GM10248 (cell line): ENCODE measurements around the gene LGALS1.
A peak's percentile ranks its signal among the peaks of the same experiment; 100 is the strongest.
"Not testable (repeated sequence)": the region's sequence is repeated elsewhere in the genome, so short reads cannot be mapped to it uniquely, and the experiment has no call there.

Experiments
- CTCF ChIA-PET: fragments of 300-600 bp; sonication (Branson Sonifier 250); formaldehyde crosslinking; extraction: SDS; loops from one replicate; lab custom pipeline; 2021; ENCODE audit warnings: antibody characterized with exemption; lab: Yijun Ruan, JAX
- POLR2A ChIA-PET: fragments of 350-650 bp; sonication (Branson Sonifier 250); formaldehyde crosslinking; extraction: SDS; loops from one replicate; lab custom pipeline; 2020; ENCODE audit warnings: antibody characterized with exemption; lab: Yijun Ruan, JAX
- DNase-seq: peaks from one replicate; pipeline ENCODE4 v3.0.0; 2012; ENCODE audit errors: extremely low spot score
- TF ChIP-seq, protein P1 (sequence below): IDR thresholded peaks from 2 replicates; pipeline ENCODE4 v1.5.1; 2012; ENCODE audit warnings: mild to moderate bottlenecking, low read depth; ENCODE audit errors: extremely low read depth, missing control alignments, control extremely low read depth

LGALS1 gene

DNA sequence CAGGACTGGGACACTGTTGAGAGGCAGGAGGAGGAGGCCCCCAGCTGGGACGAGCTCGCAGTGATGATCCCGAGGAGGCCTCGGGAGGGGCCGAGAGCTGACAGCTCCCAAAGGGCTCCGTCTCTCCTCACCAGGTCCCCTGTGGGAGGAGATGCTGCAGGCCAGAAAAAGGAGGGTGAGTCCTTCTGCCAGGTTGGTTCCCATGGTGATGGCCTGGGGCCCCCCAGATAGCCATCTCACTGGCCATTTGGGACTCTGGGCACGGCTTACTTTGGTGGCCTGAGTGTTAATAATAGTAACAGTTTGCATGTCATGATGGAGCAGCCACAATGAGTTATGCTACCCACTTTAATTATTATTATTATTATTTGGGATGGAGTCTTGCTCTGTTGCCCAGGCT lies 40.3 kb downstream of the LGALS1 start:
- TF ChIP-seq, protein P1, sequence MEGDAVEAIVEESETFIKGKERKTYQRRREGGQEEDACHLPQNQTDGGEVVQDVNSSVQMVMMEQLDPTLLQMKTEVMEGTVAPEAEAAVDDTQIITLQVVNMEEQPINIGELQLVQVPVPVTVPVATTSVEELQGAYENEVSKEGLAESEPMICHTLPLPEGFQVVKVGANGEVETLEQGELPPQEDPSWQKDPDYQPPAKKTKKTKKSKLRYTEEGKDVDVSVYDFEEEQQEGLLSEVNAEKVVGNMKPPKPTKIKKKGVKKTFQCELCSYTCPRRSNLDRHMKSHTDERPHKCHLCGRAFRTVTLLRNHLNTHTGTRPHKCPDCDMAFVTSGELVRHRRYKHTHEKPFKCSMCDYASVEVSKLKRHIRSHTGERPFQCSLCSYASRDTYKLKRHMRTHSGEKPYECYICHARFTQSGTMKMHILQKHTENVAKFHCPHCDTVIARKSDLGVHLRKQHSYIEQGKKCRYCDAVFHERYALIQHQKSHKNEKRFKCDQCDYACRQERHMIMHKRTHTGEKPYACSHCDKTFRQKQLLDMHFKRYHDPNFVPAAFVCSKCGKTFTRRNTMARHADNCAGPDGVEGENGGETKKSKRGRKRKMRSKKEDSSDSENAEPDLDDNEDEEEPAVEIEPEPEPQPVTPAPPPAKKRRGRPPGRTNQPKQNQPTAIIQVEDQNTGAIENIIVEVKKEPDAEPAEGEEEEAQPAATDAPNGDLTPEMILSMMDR: no peak
- ChIA-PET CTCF (interaction anchor here (1.1 kb wide), 1 partner anchor 73 kb away, joined by 3 read pairs; no protein-coding TSS in a partner anchor), POLR2A (no interaction called here)
- DNase-seq: no peak

DNA sequence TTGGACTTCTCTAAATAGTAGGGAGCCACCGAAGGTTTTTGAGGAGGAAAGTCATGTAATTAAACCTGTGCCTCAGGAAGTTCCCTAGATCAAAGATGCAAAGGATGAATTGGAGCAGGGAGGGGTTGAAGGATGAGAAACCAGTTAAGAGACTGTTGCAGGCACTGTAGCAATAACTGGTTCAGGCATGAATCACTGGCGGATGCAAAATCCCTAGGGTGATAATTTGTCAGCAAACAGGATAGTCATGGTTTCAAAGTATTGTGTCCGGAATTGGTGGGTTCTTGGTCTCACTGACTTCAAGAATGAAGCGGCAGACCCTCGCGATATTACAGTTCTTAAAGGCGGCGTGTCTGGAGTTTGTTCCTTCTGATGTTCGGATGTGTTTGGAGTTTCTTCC lies 41.3 kb downstream of the LGALS1 start:
- CTCF ChIA-PET: no interaction called here
- POLR2A ChIA-PET: no interaction called here
- DNase-seq: no peak
- TF ChIP-seq, protein P1: no peak

DNA sequence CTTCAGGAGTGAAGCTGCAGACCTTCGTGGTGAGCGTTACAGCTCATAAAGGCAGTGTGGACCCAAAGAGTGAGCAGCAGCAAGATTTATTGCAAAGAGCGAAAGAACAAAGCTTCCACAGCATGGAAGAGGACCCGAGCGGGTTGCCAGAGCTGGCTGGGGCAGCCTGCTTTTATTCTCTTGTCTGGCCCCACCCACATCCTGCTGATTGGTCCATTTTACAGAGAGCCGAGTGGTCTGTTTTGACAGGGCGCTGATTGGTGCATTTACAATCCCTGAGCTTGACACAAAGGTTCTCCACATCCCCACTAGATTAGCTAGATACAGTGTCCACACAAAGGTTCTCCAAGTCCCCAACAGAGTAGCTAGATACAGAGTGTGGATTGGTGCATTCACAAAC lies 41.8 kb downstream of the LGALS1 start:
- DNase-seq, POLR2A ChIA-PET, CTCF ChIA-PET: not testable (repeated sequence)

DNA sequence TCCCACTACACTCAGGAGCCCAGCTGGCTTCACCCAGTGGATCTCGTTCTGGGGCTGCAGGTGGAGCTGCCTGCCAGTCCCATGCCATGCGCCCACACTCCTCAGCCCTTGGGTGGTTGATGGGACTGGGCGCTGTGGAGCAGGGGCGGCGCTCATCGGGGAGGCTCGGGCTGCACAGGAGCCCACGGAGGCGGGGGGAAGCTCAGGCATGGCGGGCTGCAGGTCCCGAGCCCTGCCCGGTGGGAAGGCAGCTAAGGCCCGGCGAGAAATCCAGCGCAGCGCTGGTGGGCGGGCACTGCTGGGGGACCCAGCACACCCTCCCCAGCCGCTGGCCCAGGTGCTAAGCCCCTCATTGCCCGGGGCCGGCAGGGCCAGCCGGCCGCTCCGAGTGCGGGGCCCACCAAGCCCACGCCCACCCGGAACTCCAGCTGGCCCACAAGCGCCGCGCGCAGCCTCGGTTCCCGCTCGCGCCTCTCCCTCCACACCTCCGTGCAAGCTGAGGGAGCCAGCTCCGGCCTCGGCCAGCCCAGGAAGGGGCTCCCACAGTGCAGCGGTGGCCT lies 42.4 kb downstream of the LGALS1 start:
- DNase-seq, POLR2A ChIA-PET: not testable (repeated sequence)
- CTCF ChIA-PET: interaction anchor here (0.8 kb wide), 1 partner anchor 19 kb away, joined by 3 read pairs; no protein-coding TSS in a partner anchor

DNA sequence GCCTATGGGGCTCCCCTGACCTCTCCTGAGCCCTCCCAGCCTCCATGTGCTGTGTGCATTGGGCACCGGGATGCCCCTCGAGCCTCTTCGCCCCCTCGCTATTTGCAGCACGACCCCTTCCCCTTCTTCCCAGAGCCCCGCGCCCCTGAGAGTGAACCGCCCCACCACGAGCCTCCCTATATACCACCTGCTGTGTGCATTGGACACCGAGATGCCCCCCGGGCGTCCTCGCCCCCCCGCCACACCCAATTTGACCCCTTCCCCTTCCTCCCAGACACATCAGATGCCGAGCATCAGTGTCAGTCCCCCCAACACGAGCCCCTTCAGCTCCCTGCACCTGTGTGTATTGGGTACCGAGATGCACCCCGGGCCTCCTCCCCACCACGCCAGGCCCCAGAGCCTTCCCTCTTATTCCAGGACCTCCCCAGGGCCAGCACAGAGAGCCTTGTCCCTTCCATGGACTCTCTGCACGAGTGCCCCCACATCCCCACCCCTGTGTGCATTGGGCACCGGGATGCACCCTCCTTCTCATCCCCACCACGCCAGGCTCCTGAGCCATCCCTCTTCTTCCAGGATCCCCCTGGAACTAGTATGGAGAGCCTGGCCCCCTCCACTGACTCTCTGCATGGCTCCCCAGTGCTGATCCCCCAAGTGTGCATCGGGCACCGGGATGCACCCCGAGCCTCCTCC lies 50.3 kb downstream of the LGALS1 start:
- POLR2A ChIA-PET: no interaction called here
- DNase-seq: no peak
- CTCF ChIA-PET: no interaction called here
- TF ChIP-seq, protein P1: no peak

DNA sequence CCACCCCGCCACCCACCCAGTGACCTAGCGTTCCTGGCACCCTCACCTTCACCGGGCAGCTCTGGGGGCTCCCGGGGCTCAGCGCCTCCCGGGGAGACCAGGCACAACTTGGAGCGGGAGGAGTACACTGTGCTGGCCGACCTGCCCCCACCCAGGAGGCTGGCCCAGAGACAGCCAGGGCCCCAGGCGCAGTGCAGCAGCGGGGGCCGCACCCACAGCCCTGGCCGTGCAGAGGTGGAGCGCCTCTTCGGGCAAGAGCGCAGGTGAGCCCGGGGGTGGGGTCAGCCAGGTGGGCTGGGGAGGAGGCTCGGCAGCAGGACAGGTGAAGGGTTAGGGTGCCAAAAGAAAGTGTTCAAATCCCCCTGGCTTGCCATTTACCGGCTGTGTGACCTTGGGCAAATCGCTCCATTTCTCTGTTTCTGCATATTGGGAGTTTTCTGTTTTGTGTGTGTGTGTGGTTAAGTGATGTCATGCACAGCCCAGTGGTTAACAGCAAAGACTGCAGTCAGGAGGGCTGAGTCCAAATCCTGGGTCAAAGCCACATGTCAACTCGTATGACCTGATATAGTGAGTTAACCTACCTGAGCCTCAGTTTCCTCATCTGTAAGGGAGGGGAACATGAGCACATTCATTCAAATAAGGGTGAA lies 50.9 kb downstream of the LGALS1 start:
- POLR2A ChIA-PET: no interaction called here
- peak; percentile 50 for DNase-seq
- CTCF ChIA-PET: no interaction called here
- TF ChIP-seq, protein P1: peak; percentile 7

DNA sequence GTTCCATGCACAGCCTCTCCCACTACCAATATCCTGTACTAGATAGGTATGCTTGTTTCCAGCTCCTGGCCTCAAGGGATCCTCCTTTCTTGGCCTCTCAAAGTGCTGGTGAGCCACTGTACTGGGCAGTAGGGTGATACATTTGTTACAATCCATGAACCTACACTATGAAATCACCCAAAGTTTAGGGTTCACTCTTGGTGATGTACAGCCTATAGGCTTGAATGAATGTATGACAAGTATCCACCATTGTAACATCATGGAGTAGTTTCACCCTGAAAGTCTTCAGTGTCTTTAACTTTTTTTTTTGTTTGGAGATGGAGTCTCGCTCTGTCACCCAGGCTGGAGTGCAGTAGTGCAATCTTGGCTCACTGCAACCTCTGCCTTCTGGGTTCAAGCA lies 53.2 kb downstream of the LGALS1 start:
- ChIA-PET CTCF (interaction anchor here (1.5 to 2.2 kb wide), 2 partner anchors 47 to 89 kb away, joined by 3 to 8 read pairs; no protein-coding TSS in a partner anchor), POLR2A (no interaction called here)
- TF ChIP-seq, protein P1: no peak
- no peak for DNase-seq
